Neutrophil (primary cell): ENCODE data around the gene PALLD.
A peak's percentile ranks its signal among the peaks of the same experiment; 100 is the strongest.
"Not testable (repeated sequence)": the region's sequence is repeated elsewhere in the genome, so short reads cannot be mapped to it uniquely, and the experiment has no call there.

Experiments
- H3K27ac ChIP-seq: fragments of 200-600 bp; sonication (generic); 2 replicates; pipeline ENCODE4 v1.5.1; 2016; ENCODE audit warnings: mild to moderate bottlenecking, moderate library complexity
- H3K27me3 ChIP-seq: fragments of 200-600 bp; sonication (generic); 2 replicates; pipeline ENCODE4 v1.6.0; 2016; ENCODE audit warnings: mild to moderate bottlenecking
- H3K36me3 ChIP-seq: fragments of 200-600 bp; sonication (generic); 2 replicates; pipeline ENCODE4 v1.5.1; 2017
- H3K4me1 ChIP-seq, 2 experiments: fragments of 200-600 bp in 1 of 2; sonication (generic) in 1 of 2; 1 replicate in 1 of 2; 2 replicates in 1 of 2; pipeline versions ENCODE4 v1.5.1 to v1.6.1; 2013 to 2016; ENCODE audit warnings: low read depth in 1 of 2, low read length in 1 of 2, mild to moderate bottlenecking in 1 of 2, moderate library complexity in 1 of 2; ENCODE audit not compliant: control insufficient read depth in 1 of 2, insufficient read depth in 1 of 2
- H3K4me3 ChIP-seq, 2 experiments: fragments of 200-600 bp in 1 of 2; sonication (generic) in 1 of 2; 1 replicate in 1 of 2; 2 replicates in 1 of 2; pipeline ENCODE4 v1.5.1; 2013 to 2016; ENCODE audit warnings: low read depth in 1 of 2, low read length in 1 of 2, mild to moderate bottlenecking in 1 of 2, moderate library complexity in 1 of 2
- H3K9me3 ChIP-seq: fragments of 200-600 bp; sonication (generic); 2 replicates; pipeline ENCODE4 v1.5.1; 2016
- TF ChIP-seq, protein P1 (sequence below): fragments of 200-600 bp; sonication (generic); IDR thresholded peaks from 2 replicates; pipeline ENCODE4 v1.5.1; 2016; ENCODE audit warnings: antibody characterized with exemption

The PALLD gene

DNA sequence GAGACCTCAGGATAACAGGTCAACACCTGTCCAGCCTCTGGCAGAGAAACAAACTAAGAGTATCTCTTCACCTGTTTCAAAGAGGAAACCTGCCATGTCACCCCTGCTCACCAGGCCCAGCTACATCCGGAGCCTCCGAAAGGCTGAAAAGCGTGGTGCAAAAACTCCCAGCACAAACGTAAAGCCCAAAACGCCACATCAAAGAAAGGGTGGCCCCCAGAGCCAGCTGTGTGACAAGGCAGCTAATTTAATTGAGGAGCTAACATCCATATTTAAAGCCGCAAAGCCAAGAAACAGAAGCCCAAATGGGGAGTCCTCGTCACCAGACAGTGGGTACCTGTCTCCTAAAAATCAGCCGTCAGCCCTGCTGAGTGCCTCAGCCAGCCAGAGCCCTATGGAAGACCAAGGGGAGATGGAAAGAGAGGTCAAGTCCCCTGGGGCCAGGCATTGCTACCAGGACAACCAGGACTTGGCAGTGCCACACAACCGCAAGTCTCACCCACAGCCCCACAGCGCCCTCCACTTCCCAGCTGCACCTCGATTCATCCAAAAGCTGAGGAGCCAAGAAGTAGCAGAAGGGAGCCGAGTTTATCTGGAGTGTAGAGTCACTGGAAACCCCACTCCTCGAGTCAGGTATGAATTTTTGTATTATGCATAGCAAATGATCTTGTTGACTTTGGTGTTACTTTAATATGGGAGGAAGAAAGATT is 15.1 kb downstream of the PALLD start:
- H3K4me3 ChIP-seq = no peak overlapping the region
- H3K27ac ChIP-seq = no peak overlapping the region
- no peaks in the 10 kb centered on the region for H3K27me3 ChIP-seq
- TF ChIP-seq, protein P1, sequence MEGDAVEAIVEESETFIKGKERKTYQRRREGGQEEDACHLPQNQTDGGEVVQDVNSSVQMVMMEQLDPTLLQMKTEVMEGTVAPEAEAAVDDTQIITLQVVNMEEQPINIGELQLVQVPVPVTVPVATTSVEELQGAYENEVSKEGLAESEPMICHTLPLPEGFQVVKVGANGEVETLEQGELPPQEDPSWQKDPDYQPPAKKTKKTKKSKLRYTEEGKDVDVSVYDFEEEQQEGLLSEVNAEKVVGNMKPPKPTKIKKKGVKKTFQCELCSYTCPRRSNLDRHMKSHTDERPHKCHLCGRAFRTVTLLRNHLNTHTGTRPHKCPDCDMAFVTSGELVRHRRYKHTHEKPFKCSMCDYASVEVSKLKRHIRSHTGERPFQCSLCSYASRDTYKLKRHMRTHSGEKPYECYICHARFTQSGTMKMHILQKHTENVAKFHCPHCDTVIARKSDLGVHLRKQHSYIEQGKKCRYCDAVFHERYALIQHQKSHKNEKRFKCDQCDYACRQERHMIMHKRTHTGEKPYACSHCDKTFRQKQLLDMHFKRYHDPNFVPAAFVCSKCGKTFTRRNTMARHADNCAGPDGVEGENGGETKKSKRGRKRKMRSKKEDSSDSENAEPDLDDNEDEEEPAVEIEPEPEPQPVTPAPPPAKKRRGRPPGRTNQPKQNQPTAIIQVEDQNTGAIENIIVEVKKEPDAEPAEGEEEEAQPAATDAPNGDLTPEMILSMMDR = no peak
- H3K36me3 ChIP-seq = no peaks in the 10 kb centered on the region
- H3K9me3 ChIP-seq = no peaks in the 10 kb centered on the region
- H3K4me1 ChIP-seq = peaks cover 7 to 43% of the 10 kb centered on the region in 2 experiments

DNA sequence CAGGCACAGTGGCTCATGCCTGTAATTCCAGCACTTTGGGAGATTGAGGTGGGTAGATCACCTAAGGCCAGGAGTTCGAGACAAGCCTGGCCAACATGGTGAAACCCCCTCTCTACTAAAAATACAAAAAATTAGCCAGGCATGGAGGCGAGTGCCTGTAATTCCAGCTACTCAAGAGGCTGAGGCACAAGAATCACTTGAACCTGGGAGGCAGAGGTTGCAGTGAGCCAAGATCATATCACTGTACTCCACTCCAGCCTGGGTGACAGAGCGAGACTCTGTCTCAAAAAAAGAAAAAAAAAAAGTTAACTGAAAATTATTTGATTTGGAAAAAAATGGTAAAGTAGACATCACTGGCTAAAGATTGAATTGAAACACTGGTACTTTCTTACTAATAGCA is 17.0 kb downstream of the PALLD start:
- not testable (repeated sequence) for H3K27ac ChIP-seq, H3K9me3 ChIP-seq, H3K27me3 ChIP-seq, H3K4me3 ChIP-seq, H3K36me3 ChIP-seq
- H3K4me1 ChIP-seq = peaks cover 0 to 24% of the 10 kb centered on the region in 2 experiments

DNA sequence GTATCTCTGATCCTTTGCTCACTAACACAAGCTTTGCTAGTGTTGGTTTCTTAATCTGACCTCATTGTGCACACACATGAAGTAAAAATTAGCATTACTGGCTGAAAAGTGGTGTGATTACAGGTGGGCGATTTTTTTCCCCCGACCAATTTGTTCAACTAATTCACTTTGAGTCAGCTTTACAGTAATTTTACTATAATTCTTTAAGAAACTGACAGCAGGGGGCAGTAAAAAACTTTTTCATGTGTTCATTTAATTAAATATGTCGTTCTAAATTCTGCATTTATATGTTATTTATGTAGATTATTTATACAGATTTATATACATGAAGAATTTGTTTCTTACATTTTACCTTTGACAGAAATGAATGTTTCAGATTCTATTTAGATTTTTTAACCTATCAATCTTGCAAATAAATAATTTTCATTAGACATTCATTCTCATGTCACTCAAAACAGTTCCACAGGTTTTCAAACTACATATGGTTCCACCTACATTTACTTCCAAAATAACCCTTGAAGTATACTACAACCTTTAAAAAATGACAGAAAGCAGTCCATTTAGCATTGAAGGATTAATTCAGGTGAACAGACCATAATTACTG is 17.5 kb downstream of the PALLD start:
- no peaks in the 10 kb centered on the region for H3K9me3 ChIP-seq
- H3K27me3 ChIP-seq = no peaks in the 10 kb centered on the region
- H3K4me3 ChIP-seq = no peak overlapping the region
- H3K36me3 ChIP-seq = no peaks in the 10 kb centered on the region
- no peak overlapping the region for H3K27ac ChIP-seq
- TF ChIP-seq, protein P1 = peak; percentile 40
- peaks cover 0 to 19% of the 10 kb centered on the region in 2 experiments for H3K4me1 ChIP-seq

DNA sequence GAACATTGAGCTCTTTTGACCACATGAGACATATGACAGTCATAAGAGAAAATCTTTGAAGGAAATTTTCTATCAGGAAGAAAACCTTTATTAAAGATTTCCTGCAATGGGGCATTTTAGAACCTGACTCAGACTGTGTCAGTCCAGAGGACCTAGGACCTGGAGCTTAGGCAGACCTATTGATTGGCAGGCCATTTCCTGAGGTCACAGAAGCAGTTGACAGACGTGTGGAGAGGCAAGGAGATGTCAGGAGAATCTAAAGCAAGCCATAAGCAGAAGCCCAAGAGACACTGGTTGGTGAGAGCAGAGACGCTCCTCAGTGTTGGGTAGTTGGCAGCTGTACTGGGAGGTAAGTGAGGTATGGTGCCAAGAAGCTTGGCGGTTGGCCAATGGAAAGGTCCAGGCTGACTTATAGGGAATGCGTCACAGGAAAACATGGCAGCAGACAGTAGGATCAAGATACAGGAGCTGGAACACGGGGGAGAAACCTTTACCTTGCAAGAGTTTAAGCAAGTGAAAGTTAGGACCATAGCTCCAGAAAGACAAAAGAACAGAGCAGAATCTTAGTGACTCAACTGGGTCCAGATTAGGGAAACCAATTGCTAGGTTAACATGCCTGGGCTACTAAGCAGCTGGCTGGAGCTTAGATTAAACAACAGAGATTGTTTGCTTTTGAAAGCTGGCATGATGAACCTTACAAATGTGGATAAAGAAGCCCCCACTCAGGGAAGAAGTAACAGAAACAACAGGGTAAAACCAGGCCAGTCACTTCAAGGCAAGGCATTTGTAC is 18.6 kb downstream of the PALLD start:
- Histone ChIP-seq H3K27me3 (no peaks in the 10 kb centered on the region), H3K9me3 (no peaks in the 10 kb centered on the region), H3K36me3 (no peaks in the 10 kb centered on the region), H3K4me1 (peaks cover 0 to 8% of the 10 kb centered on the region in 2 experiments), H3K4me3 (no peak overlapping the region), H3K27ac (no peak overlapping the region)
- TF ChIP-seq, protein P1 = no peak

DNA sequence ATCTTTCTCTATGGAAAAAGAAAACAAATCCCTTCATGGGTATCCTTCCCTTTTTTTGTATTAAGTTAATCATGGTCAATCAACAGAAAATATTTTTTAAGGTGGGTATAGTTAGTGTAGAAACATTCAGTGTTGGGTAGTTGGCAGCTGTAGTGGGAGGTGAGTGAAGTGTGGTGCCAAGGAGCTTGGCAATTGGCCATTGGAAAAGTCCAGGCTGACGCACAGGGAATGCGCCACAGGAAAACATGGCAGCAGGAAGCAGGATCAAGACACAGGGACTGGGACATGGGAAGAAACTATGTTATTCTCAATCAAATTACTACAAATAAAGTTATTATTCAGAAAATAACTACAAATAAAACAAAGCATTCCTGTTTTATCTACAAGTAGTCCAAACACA is 20.0 kb downstream of the PALLD start:
- TF ChIP-seq, protein P1 = no peak
- Histone ChIP-seq H3K27me3 (no peaks in the 10 kb centered on the region), H3K9me3 (no peaks in the 10 kb centered on the region), H3K27ac (no peak overlapping the region), H3K4me1 (peaks cover 0 to 5% of the 10 kb centered on the region in 2 experiments), H3K4me3 (no peak overlapping the region), H3K36me3 (no peaks in the 10 kb centered on the region)

DNA sequence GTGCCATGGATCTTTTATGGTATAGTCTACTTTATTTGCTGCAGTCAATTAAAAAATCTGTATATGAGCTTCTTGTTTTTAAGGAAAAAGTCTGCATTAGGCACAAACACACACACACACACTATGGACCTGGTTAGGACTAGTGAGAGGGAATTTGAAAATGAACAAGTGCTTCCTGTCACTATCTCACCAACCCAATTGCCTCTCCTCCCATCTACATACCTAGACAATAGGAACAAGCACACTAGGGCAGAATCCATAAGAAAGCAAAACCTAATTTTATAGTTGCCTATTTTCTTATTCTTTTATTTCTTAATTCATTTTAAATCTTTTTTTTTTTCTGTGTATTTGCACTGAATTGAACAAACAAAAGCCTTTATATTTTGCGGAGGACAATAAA is 22.7 kb downstream of the PALLD start:
- H3K4me3 ChIP-seq = no peak overlapping the region
- H3K27ac ChIP-seq = no peak overlapping the region
- TF ChIP-seq, protein P1 = no peak
- no peaks in the 10 kb centered on the region for H3K36me3 ChIP-seq
- H3K9me3 ChIP-seq = no peaks in the 10 kb centered on the region
- no peaks in the 10 kb centered on the region for H3K27me3 ChIP-seq
- no peaks in the 10 kb centered on the region for H3K4me1 ChIP-seq
